Left lung (tissue), 10 donors: ENCODE data around the gene GALNT8. TPM values are rescaled to one million over a fixed set of nuclear protein-coding genes. Genes with fewer than 3 reads are reported as not detected.

Experiments
- ATAC-seq: fragments of 200-7000 bp; cut with Tn5 transposase; one replicate; pipeline ENCODE4 v1.9.1; 2020; ENCODE audit warnings: moderate library complexity
- DNase-seq, 4 donors: peaks; one replicate each; pipeline ENCODE4 v3.0.0-alpha.2; 2013 to 2020
- H3K27ac ChIP-seq, 2 donors: fragments of 200-600 bp; sonication (generic) in 1 of 2; one replicate each; pipeline versions ENCODE4 v1.5.0 to v1.8.0; 2020 to 2021
- H3K27me3 ChIP-seq, 2 donors: fragments of 200-600 bp; sonication (generic) in 1 of 2; one replicate each; pipeline versions ENCODE4 v1.5.0 to v1.8.0; 2020 to 2021
- H3K36me3 ChIP-seq, 2 donors: fragments of 200-600 bp; sonication (generic) in 1 of 2; one replicate each; pipeline versions ENCODE4 v1.5.0 to v1.8.0; 2020 to 2021
- H3K4me1 ChIP-seq, 2 donors: fragments of 200-600 bp; one replicate each; pipeline ENCODE4 v1.8.0; 2021
- H3K4me3 ChIP-seq, 2 donors: fragments of 200-600 bp; sonication (generic) in 1 of 2; one replicate each; pipeline versions ENCODE4 v1.5.0 to v1.8.0; 2020 to 2021; ENCODE audit warnings: mild to moderate bottlenecking in 1 of 2
- H3K9me3 ChIP-seq, 2 donors: fragments of 200-600 bp; sonication (generic) in 1 of 2; one replicate each; pipeline versions ENCODE4 v1.5.0 to v1.8.0; 2020 to 2021
- CTCF ChIP-seq, 2 donors: fragments of 200-600 bp; sonication (generic) in 1 of 2; IDR thresholded peaks; one replicate each; pipeline versions ENCODE4 v1.5.0 to v1.8.0; 2021; ENCODE audit warnings: antibody characterized with exemption in 2 of 2
- intact Hi-C, 2 donors: fragments of 100-400 bp; cut with DNase I; formaldehyde crosslinking; loops; one replicate each; pipeline versions ENCODE4 v1.11.2 to v1.14.2; 2022
- polyA plus RNA-seq, 6 donors: library from polyadenylated mRNA; unstranded; fragments of 120-200 nt; gene quantifications; one replicate each; pipeline ENCODE4 v1.2.1, GENCODE V29; 2013; ENCODE audit not compliant: insufficient read length in 6 of 6
- total RNA-seq, 2 donors: library from RNA; stranded (reverse); fragmentation: NEBNext Ultra II Directional; extraction: Animal tissue kit (Norgen Biotek cat#: 25700); gene quantifications; one replicate each; pipeline ENCODE4 v1.2.1, GENCODE V29; 2021
- donor health status: DM: no; HTN: yes; CAD: no.
- donor health status: DM: no; HTN: no; CAD: no.

The GALNT8 gene
- total and polyA plus RNA-seq, 8 donors: 0.09 to 2.3 (median 1.3) TPM

GRCh38 chr12:4763549-4763948 lies 43.3 kb downstream of the GALNT8 start:
- Histone ChIP-seq H3K4me3 (no peak overlapping the region), H3K4me1 (no peaks in the 10 kb centered on the region), H3K27me3 (no peaks in the 10 kb centered on the region), H3K9me3 (no peaks in the 10 kb centered on the region), H3K27ac (no peak overlapping the region), H3K36me3 (no peaks in the 10 kb centered on the region)
- intact Hi-C loops: no loop called here
- peak in 1 of 4 donors; percentile 44 for DNase-seq
- peak; percentile 86 for ATAC-seq
- TF ChIP-seq CTCF (IDR thresholded peaks at IDR 0.05): no peak

- intact Hi-C loops: no loop called here
- H3K4me3 ChIP-seq: no peak overlapping the region
- H3K4me1 ChIP-seq: no peaks in the 10 kb centered on the region
- DNase-seq: peak in 1 of 4 donors; percentile 13
- no peak for TF ChIP-seq CTCF (IDR thresholded peaks at IDR 0.05)
- no peaks in the 10 kb centered on the region for H3K36me3 ChIP-seq
- H3K27ac ChIP-seq: no peak overlapping the region
- H3K9me3 ChIP-seq: no peaks in the 10 kb centered on the region
- H3K27me3 ChIP-seq: no peaks in the 10 kb centered on the region
- ATAC-seq: no peak
Observed at GRCh38 chr12:4766445-4766844, 46.2 kb downstream of the GALNT8 start.

- intact Hi-C loops: no loop called here
- Histone ChIP-seq H3K27ac (no peak overlapping the region), H3K4me1 (no peaks in the 10 kb centered on the region), H3K27me3 (no peaks in the 10 kb centered on the region), H3K9me3 (no peaks in the 10 kb centered on the region), H3K36me3 (no peaks in the 10 kb centered on the region), H3K4me3 (no peak overlapping the region)
- no peak for TF ChIP-seq CTCF (IDR thresholded peaks at IDR 0.05)
- ATAC-seq (no peak), DNase-seq (no peak)
Observed at GRCh38 chr12:4767186-4767585, 47.0 kb downstream of the GALNT8 start.

DNA sequence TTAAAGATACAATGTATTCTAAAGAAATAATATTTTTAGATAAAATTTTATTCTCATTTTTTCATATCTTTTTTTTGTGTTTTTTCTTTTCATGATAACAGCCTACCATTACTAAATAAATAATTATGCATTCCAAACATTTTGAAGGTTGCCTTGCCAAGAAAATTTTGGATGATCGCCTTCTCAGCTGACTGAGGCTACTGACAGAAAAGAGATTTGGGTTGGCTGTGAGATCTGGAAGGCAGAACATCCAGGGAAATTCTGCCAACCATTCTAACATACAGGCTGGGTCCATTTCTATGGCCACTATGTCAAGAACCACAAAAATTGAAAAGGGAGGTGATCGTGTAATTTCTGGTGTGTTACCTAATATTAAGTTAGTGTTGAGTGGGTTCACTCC lies 48.1 kb downstream of the GALNT8 start:
- DNase-seq (peak in 2 of 4 donors; percentile 41 to 42), ATAC-seq (no peak)
- no peaks in the 10 kb centered on the region for H3K4me1 ChIP-seq
- H3K9me3 ChIP-seq: no peaks in the 10 kb centered on the region
- no peak overlapping the region for H3K4me3 ChIP-seq
- H3K27ac ChIP-seq: no peak overlapping the region
- intact Hi-C loops: no loop called here
- TF ChIP-seq CTCF (IDR thresholded peaks at IDR 0.05): no peak
- H3K36me3 ChIP-seq: no peaks in the 10 kb centered on the region
- no peaks in the 10 kb centered on the region for H3K27me3 ChIP-seq

- Histone ChIP-seq H3K27ac (no peak overlapping the region), H3K4me3 (no peak overlapping the region), H3K4me1 (no peaks in the 10 kb centered on the region), H3K36me3 (no peaks in the 10 kb centered on the region), H3K9me3 (no peaks in the 10 kb centered on the region), H3K27me3 (no peaks in the 10 kb centered on the region)
- no peak for DNase-seq
- no peak for TF ChIP-seq CTCF (IDR thresholded peaks at IDR 0.05)
- ATAC-seq: no peak
- intact Hi-C loops: no loop called here
Observed at GRCh38 chr12:4769073-4769472, 48.9 kb downstream of the GALNT8 start.
